Stimulated activated CD8-positive, alpha-beta memory T cell treated with anti-CD3 and anti-CD28 coated beads, Interleukin-15, amount 100 ng/mL, for 4 hours (primary cell): ENCODE data around the gene TMPRSS2.

Source experiments
- DNase-seq, 2 donors: peaks; one replicate each; pipeline ENCODE4 v3.0.0-alpha.2; 2020; ENCODE audit warnings: low read depth in 2 of 2

Gene TMPRSS2

GRCh38 chr21:41449613-41450012 lies 58.3 kb downstream of the TMPRSS2 start:
- DNase-seq, result no peak

- no peak for DNase-seq
Observed at GRCh38 chr21:41447356-41447755, 60.6 kb downstream of the TMPRSS2 start.

GRCh38 chr21:41446586-41446985 lies 61.4 kb downstream of the TMPRSS2 start:
- DNase-seq, result no peak

- DNase-seq, result no peak
Observed at GRCh38 chr21:41445465-41445862, 62.5 kb downstream of the TMPRSS2 start.

GRCh38 chr21:41444703-41445464 lies 63.1 kb downstream of the TMPRSS2 start:
- no peak for DNase-seq

GRCh38 chr21:41443562-41443961 lies 64.4 kb downstream of the TMPRSS2 start:
- DNase-seq, result no peak

- DNase-seq, result no peak
Observed at GRCh38 chr21:41442481-41443186, 65.3 kb downstream of the TMPRSS2 start.

- DNase-seq, result no peak
Observed at GRCh38 chr21:41441546-41441945, 66.4 kb downstream of the TMPRSS2 start.

- DNase-seq, result no peak
Observed at GRCh38 chr21:41439248-41439647, 68.7 kb downstream of the TMPRSS2 start.

GRCh38 chr21:41438425-41439113 lies 69.4 kb downstream of the TMPRSS2 start:
- no peak for DNase-seq

GRCh38 chr21:41437729-41438128 lies 70.2 kb downstream of the TMPRSS2 start:
- DNase-seq, result no peak

GRCh38 chr21:41435706-41436105 lies 72.3 kb downstream of the TMPRSS2 start:
- no peak for DNase-seq

GRCh38 chr21:41433566-41433965 lies 74.4 kb downstream of the TMPRSS2 start:
- no peak for DNase-seq

- no peak for DNase-seq
Observed at GRCh38 chr21:41432562-41433460, 75.1 kb downstream of the TMPRSS2 start.

GRCh38 chr21:41431788-41432548 lies 76.0 kb downstream of the TMPRSS2 start:
- no peak for DNase-seq

- no peak for DNase-seq
Observed at GRCh38 chr21:41429925-41430491, 78.0 kb downstream of the TMPRSS2 start.

GRCh38 chr21:41429305-41429704 lies 78.7 kb downstream of the TMPRSS2 start:
- no peak for DNase-seq

- DNase-seq, result no peak
Observed at GRCh38 chr21:41428847-41429246, 79.1 kb downstream of the TMPRSS2 start.

- DNase-seq, result no peak
Observed at GRCh38 chr21:41428311-41428710, 79.6 kb downstream of the TMPRSS2 start.

- DNase-seq, result no peak
Observed at GRCh38 chr21:41427556-41427955, 80.4 kb downstream of the TMPRSS2 start.
